SHP77 (cell line): ENCODE measurements around the gene FGF7.
"Not testable (repeated sequence)": the region's sequence is repeated elsewhere in the genome, so short reads cannot be mapped to it uniquely, and the experiment has no call there.

Experiments
- DNase-seq, 2 experiments: peaks; one replicate each; lab custom pipeline; 2025; lab: John Stamatoyannopoulos, UW

The FGF7 gene, protein sequence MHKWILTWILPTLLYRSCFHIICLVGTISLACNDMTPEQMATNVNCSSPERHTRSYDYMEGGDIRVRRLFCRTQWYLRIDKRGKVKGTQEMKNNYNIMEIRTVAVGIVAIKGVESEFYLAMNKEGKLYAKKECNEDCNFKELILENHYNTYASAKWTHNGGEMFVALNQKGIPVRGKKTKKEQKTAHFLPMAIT

DNA sequence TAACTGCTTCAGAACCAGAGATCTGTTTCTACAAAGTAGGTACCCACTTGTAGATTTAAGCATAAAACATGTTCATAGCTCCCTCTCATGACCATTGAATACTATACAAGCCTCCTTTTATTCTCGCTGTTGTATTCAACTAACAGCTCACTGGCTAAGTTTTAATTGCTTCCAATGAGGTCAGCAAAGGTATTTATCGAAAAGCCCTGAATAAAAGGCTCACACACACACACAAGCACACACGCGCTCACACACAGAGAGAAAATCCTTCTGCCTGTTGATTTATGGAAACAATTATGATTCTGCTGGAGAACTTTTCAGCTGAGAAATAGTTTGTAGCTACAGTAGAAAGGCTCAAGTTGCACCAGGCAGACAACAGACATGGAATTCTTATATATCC lies at the start of gene FGF7:
Gene FGF7 (plus strand): TSS at position 222 of the 400 bp plus-strand sequence. CDS start 1,056 bp downstream, outside the sequence.
- DNase-seq: no peak

DNA sequence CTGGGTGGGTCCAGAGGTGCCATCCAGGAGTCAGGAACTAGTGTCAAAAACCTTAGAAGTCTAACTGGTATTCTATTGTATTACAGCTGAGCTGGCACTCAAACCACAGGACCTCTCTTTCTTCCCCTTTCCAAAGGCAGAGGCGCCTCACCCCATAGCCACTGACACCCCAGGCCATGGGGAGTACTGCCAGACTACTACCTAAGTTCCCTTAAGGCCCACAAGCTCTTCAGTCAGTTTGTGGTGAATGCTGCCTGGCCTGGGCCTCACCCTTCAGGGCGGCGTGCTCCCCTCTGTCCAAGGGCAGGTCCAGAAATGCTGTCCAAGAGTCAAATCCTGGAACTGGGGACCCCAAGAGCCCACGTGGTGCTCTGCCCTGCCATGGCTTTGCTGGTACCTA lies 43.0 kb upstream of the FGF7 start:
- DNase-seq: no peak

DNA sequence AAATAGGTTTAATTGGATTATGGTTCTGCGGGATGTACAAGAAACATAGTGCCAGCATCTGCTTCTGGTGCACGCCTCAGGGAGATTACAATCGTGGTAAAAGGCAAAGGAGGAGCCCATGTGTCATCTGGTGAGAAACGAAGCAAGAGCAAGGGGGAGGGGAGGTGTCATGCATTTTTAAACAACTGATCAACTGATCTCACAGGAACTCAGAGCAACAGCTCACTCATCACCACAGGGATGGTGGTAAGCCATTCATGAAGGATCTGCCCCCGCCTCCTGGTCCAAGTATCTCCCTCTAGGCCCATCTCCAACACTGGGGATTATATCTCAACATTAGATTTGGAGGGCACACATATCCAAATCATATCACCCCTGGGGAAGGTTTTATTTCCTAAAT lies 42.1 kb upstream of the FGF7 start:
- no peak for DNase-seq

DNA sequence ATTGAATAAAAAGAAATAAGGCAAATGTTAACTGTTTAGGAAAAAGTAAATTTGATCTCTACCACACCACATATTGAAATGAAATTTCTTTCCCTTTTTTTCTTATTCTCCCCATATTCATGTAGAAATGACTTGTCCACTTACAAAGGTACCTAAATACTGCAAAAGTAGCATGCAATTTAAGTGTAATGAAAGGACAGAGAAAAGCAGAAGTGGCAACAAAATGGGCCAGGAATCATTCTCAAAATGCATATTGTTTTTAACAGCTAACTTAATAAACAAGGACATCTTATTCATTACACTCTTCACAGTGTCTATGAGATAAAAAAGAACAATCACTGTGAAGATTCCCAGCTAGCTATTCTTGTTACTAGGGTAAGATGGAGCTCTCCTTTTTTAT lies 40.6 kb upstream of the FGF7 start:
- no peak for DNase-seq

DNA sequence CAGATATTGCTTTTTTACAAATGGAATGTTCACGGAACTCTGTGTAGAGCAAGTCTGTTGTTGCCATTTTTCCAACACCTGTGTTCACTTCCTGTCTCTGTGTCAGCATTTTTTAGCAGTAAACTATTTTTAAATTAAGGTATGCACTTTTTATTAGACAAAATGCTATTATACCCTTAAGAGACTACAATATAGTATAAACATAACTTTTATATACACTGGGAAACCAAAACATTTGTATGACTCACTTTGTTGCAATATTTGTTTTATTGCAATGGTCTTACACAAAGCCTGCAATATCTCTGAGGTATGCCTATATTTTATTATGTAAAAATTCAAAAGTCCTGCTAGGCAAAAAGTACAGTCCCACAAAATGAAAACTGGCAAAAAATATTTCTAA lies 39.8 kb upstream of the FGF7 start:
- DNase-seq: no peak

DNA sequence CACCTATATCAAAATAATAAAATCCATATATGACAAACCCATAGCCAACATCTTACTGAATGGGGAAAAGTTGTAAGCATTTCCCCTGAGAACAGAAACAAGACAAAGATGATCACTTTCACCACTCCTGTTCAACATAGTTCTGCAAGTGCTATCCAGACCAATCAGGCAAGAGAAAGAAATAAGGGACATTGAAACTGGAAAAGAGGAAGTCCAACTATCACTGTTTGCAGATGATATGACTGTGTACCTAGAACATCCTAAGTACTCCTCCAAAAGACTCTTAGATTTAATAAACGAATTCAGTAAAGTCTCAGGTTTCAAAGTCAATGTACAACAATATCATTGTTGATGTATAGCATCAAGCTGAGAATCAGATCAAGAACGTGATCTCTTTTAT lies 35.6 kb upstream of the FGF7 start:
- no peak for DNase-seq

DNA sequence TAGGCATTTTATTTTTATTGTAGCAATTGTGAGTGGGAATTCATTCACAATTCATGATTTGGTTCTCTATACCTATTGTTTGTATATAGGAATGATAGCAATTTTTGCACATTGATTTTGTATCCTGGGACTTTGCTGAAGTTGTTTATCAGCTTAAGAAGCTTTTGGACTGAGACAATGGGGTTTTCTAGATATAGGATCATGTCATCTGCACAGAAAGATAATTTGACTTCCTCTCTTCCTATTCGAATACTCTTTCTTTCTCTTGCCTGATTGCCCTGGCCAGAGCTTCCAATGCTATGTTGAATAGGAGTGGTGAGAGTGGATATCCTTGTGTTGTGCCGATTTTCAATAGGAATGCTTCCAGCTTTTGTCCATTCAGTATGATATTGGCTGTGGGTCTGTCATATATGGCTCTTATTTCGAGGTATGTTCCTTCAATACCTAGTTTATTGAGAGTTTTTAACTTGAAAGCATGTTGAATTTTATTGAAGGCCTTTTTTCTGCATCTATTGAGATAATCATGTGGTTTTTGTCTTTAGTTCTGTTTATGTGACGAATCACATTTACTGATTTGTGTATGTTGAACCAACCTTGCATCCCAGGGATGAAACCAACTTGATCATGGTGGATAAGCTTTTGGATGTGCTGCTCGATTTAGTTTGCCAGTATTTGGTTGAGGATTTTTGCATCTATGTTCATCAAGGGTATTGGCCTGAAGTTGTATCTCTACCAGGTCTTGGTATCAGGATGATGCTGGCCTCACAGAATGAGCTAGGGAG lies 20.3 kb upstream of the FGF7 start:
- not testable (repeated sequence) for DNase-seq

DNA sequence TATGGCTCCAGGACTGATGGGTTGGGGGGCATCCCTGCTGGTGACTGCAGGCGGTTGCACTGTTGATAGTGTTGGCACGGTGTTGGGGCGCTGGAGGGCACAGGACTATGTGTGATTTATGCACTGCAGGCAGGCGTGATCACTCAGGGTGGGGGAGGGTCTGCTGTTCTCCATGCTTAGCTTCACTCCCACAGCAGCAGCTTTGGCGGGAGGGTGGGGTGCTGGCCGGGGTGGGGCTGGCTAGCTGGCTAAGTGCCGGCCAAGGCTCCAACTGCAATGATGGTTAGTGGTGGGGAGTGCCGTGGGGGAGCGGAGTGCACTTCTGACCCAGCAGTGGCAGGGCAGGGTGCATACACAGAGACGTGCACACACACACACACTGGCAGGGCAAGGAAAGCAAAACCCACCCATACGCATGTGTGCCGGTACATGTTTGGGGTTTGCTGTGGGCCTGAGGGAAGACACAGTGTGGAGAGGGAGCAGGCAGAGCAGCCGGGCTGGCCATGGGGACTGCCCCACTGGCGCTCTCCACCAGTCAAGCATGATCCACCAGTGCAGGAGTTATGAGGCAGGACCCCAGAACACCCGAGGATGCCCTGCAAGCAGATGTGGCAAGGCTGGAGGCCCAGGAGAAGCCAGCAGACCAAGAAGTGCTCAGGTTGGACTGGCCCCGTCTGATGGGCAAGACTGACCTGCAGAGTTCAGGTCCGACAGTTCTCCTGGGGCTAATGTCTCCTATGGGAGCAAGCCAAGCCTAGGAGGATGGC lies 16.5 kb upstream of the FGF7 start:
- DNase-seq: no peak

DNA sequence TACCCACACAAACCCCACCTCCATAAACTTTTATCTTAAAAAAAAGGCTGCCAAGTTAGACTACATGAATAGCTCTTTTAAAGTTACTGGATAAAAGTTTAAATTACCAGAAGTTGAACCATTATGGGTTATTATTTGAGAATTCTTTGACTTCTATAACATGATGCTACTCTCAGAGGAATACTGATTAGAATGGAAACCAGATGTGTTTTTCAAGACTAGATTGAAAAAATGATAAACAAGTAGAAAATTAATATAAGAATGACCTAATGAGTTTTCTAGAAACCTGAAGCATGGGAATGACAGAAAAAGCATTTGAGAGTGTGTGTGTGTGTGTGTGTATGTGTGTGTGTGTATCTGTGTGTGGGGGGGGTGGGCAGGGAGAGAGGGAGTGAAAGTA lies 12.4 kb upstream of the FGF7 start:
- DNase-seq: no peak

DNA sequence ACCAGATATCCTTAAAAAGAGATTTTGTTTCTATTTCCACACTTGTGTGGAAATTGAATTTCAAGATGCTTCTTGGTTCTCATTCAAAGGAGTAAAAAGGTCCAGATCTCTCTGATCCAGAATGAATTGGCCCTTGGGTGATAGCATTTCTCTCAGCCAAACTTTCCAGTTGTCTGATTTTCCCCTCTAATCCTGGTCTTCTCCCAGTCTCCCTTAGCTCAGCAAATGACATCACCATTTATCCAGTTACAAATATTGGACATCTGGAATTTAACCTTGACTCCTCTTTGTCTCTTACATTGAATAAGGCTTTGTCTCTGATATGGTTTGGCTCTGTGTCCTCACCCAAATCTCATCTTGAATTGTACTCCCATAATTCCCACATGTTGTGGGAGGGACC lies 10.2 kb upstream of the FGF7 start:
- DNase-seq: no peak

DNA sequence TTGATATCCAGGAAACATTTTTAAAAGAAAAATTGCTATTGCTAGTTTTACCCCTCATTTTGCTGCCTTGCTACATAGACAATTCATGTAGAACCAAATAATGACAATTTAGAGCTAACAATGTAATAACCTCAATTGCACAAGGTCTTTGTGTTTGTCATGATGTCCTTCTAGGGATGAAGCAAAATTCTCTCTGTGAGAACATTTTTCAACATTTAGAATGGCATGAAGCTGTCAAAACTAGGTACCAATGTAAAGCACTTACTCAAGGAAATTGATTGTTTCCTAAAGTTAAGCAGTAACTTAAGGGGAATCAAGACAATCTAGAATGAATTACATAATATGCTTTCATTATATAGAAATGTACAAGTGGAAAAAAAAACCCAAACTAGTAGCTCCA lies 7.9 kb upstream of the FGF7 start:
- DNase-seq: no peak

DNA sequence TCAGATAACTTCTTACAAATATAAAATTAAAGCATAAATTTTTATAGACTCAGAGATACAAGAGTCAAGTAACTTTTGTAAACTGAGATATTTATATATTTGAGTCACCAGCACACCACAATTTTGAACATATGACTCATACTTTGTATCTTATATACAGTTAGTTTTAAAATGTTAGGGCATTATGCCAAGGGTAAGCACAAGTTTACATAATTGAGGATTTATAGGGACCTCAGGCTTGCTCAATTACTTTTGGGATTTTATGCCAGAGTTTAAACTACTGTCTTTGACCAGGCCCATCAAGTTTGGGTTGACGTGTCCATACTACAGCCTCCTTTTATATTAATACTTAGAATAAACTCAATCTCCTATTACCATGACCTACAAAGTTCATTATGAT lies 7.4 kb upstream of the FGF7 start:
- DNase-seq: no peak

DNA sequence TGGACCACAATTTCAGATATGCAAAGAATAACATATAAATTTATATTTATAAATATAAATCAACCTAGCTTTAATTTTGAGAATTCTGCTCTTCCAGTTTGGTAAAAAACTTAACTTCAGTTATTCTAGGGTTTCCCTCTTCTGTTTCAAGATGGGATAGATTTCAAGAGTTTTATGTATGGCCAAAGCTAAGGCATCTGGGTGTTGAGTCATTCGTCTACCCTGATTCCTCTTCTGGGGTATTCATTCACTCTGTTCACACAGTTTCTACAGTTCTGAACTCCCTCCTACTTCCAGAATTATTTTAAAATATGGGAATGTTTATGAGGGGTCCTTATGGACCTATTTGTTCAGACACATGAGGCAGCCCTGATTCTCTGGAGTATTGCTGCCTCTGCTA lies 4.2 kb upstream of the FGF7 start:
- DNase-seq: no peak

DNA sequence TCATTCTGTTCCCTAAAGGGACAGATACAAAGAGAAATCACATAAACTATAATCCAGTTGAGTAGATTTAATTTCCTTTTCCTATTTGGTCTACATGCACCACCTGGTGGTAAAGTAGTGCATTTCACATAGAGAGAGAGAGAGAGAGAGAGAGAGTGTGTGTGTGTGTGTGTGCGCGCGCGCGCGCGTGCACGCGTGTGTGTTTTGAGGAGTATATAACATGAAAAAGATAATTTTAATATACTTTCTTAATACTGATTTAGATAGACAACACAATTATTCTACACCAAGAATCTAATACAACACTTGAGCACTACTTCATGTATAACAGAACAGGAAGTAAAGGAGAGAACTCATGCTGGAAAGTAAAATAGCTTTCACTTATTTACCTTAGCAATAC lies 1.1 kb upstream of the FGF7 start:
- peak; percentile 19 to 27 for DNase-seq

DNA sequence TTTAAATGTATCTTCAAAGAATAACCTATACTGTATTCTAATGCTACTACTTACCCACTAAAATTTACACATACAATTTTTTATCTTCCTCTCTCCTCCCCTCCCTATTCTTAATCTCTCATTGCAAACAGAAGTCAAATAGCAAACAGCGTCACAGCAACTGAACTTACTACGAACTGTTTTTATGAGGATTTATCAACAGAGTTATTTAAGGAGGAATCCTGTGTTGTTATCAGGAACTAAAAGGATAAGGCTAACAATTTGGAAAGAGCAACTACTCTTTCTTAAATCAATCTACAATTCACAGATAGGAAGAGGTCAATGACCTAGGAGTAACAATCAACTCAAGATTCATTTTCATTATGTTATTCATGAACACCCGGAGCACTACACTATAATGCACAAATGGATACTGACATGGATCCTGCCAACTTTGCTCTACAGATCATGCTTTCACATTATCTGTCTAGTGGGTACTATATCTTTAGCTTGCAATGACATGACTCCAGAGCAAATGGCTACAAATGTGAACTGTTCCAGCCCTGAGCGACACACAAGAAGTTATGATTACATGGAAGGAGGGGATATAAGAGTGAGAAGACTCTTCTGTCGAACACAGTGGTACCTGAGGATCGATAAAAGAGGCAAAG lies 984 bp downstream of the FGF7 start:
- DNase-seq: no peak

DNA sequence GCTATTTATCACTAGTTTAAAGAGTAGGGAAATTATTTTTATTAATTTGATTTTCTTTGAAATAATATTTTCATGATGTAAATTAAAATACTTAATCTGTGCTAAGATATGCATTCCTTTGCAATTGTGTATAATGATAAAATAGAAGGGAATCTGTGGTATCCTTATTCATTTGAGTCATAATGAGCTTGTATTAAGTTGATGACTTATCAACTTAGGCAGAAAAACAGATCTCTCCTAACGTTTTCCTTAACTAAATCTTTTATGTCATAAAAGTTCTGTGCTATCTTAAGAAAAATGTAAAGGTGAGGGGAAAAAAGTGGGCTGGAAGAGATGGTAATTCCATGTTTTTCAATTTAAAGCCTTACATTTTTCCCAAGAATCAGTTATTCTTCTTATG lies 1.9 kb downstream of the FGF7 start:
- no peak for DNase-seq

DNA sequence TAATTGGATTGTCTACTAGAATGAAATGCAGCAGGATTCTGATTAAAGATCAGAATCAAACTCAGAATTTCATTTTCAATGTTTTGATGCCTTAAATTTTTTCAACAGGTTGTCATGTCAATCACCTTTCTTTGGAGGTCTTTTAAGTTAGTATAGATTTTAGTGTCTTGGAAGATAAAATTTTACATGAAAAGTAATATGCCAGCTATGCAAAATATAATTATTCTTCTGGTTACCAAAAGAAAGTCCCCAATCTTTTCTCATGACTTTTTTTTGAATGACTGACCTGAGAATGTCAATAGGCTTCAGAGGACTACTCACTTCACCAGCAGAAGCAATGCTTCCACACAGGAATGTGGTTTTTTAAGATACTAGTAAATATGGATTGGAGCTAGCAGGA lies 4.3 kb downstream of the FGF7 start:
- DNase-seq: no peak

DNA sequence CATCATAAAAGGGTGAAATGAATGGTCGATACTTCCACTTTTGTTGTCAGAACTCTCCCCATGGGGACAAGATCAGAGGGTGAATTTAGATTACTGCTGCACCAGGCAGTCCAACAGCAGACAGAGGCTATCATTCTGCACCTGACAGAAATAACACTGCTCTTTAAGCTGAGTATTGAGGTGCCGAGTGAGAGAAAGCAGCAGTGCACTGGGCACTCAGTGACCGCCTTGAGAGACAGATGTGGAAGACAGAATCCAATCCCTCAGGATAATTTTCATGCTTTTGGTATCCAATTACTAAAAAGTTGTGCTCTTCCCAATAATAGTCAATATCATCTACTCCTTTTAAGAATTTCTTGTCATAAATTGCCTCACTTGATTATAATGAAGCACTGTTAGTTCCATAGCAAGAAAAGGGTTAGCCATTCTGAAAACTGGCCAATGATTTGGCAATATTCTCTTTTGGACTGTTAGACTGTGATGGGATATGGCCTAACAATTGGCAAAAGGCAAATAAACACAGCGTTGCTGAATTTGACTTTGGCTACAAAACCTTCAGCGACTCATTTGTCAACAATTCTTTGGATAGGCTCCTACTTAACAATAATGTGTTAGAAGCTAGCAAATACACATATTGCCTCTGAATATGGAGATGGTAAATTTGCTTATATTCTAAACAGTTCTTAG lies 5.5 kb downstream of the FGF7 start:
- DNase-seq: no peak

DNA sequence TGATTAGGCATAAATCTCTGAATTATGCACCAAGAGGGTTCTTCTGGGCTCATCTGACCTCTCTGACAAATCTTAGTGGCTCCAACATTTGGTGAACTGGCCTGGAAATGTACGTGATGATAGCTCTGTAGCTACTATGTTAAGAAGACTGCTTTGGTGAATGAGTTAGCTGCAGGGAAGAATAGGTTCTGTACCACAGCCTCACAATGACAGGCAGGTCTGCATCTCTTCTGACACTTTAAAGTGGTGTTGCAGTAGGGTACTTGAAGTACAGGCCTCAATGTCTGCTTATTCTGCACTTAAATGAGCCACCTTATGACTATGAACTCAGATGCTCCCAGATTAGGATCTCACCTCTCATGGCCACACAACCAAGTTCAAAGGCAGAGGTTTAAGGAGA lies 7.0 kb downstream of the FGF7 start:
- DNase-seq: no peak

DNA sequence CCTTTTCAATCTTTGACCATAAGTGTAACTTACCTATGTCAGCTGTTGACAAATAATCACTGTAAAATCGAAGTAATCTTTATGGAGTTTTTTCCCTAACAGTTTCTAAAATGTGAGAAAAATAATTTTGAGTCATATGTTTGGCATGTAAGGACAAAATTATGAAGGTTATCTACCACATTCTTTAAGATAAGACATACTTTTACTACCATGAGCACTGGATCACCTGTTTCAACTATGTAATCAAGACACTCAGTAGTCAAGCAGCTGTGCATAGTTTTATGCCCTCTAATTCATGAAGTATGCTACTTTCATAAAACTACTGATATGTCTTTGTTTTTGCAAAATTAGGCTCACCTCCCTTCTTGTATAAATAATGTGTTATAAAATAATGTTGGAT lies 12.1 kb downstream of the FGF7 start:
- DNase-seq: no peak

DNA sequence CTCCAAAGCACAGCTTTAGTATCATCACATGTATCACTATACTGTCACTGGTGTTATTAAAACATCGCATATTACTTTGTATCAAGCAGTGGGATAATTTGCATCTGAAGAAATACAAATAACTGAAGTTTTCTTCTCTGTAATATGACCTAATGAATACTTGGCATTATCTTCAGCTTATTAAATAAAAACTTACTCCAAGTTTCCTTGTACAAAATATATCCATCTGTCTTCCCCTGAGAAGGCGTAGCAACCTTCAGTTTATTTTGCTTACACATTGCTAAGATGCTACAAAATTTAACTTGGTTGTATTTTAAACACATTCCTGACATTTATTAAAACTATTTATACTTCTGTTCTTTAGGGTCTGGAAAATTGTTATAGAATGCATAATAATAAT lies 13.7 kb downstream of the FGF7 start:
- DNase-seq: no peak

DNA sequence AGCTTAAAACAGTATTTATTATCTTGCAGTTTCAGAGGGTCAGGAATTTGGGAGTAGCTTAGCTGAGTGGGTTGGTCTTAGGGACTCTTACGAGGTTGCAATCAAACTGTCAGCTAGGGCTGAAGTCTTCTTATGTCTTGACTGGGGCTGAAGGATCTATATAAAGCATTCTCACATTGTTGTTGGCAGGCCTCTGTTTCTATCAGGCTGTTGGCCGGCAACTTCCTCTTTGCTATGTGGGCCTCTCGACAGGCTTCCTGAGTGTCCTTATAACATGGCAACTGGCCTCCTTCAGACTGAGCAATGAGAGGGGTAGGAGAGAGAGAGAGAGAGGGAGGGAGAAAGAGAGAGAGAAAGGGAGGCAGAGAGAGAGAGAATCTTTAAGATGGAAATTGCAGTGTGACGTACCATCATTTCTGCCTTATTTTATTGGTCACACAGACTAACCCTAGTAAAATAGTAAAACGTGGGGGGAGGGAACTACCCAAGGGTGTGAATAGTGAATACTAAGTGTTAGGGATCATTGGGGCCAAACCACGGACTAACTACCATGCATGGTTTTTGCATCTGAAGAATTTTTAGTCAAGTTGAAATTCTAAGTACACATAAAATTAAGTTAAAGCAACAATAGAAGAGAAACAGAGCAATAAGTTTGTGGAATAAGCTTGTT lies 16.1 kb downstream of the FGF7 start:
- DNase-seq: no peak
